ENCODE results near the gene PIR. TPM values are rescaled to one million over a fixed set of nuclear protein-coding genes. Genes with fewer than 3 reads are reported as not detected.

The PIR gene
- total RNA-seq, 1 experiment from 2014 or later = 58.0 TPM

DNA sequence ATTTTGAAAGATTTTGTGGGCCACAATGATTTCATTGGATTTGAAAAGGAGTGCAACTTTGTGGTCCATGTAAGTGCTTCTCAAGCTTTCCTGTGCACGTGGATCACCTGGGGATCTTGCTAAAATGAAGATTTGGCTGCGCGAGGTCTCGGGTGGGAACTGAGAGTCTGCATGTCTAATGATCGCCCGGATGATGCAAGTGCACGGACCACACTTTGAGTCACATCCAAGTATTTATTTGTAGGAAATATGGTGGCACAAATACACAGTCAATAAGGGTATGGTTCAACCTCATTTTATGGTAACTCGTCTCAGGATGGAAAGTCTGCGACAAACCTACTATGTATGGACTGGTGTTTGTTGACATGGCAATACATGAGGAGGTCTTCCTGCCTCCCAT, 8.4 kb upstream of the PIR start:
- ChIA-PET POLR2A (ENCODE audit: low non-redundant PET) (no interaction called here), CTCF (no interaction called here)
- Histone ChIP-seq H3K36me3 (ENCODE audit: insufficient read depth, low read length, poor library complexity, severe bottlenecking) (no peaks in the 10 kb centered on the region), H3K27me3 (replicated peaks; ENCODE audit: insufficient read depth, low read depth, low read length, poor library complexity) (peaks cover 53% of the 10 kb centered on the region), H3K9me3 (ENCODE audit: low read depth, low read length, poor library complexity, severe bottlenecking) (no peaks in the 10 kb centered on the region), H3K4me3 (ENCODE audit: low read depth, low read length, poor library complexity, severe bottlenecking) (no peak overlapping the region), H3K27ac (ENCODE audit: low read depth, low read length, poor library complexity, severe bottlenecking) (no peak overlapping the region), H3K4me1 (ENCODE audit: insufficient read depth, low read length, poor library complexity, severe bottlenecking) (no peaks in the 10 kb centered on the region)
- DNase-seq (ENCODE audit: low spot score) = no peak
- BruUV-seq (replicated peaks) = no TSS peak
- no peak for TF ChIP-seq CTCF (conservative IDR thresholded peaks at IDR 0.05; ENCODE audit: low read depth, low read length)
- TF ChIP-seq EZH2 (IDR thresholded peaks at IDR 0.05; ENCODE audit: borderline replicate concordance, low read depth, low read length, poor library complexity, severe bottlenecking) = no peak
- intact Hi-C loops (cut with micrococcal nuclease; ENCODE audit: unreplicated experiment) = no loop called here

GRCh38 chrX:15500497-15500966, 7.4 kb upstream of the PIR start, which contains the start of gene BMX:
TSS of gene BMX (plus strand) at chrX:15500807. CDS start at chrX:15508354, 7,547 bp downstream.
- intact Hi-C loops (cut with micrococcal nuclease; ENCODE audit: unreplicated experiment) = no loop called here
- peaks cover 49% of the 10 kb centered on the region for H3K27me3 ChIP-seq (replicated peaks; ENCODE audit: insufficient read depth, low read depth, low read length, poor library complexity)
- POLR2A ChIA-PET (ENCODE audit: low non-redundant PET) = no interaction called here
- H3K27ac ChIP-seq (ENCODE audit: low read depth, low read length, poor library complexity, severe bottlenecking) = no peak within 1 kb of the TSS
- no peak for TF ChIP-seq CTCF (conservative IDR thresholded peaks at IDR 0.05; ENCODE audit: low read depth, low read length)
- no TSS peak for BruUV-seq (replicated peaks)
- H3K36me3 ChIP-seq (ENCODE audit: insufficient read depth, low read length, poor library complexity, severe bottlenecking) = no peaks in the 10 kb centered on the region
- no peak within 1 kb of the TSS for H3K4me3 ChIP-seq (ENCODE audit: low read depth, low read length, poor library complexity, severe bottlenecking)
- no peaks in the 10 kb centered on the region for H3K4me1 ChIP-seq (ENCODE audit: insufficient read depth, low read length, poor library complexity, severe bottlenecking)
- no peaks in the 10 kb centered on the region for H3K9me3 ChIP-seq (ENCODE audit: low read depth, low read length, poor library complexity, severe bottlenecking)
- no peak for DNase-seq (ENCODE audit: low spot score)
- CTCF ChIA-PET = no interaction called here

DNA sequence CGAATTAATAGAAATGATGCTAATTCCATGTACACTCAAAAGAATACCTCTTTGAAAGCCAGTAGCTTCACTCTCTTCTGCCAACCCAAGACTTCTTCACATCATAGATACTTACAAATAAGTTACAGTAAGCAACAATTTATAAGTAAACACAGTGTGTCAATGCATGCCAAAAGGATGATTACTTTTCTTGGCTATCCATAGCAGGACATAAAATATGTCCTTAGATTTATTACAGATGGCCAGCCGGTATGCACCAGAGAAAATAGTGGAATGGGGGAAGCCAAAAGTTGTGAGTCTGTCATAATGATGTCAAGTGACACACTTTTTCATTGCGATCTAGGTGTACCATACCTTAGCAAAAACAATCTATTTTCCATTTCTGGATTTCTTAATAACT, 6.8 kb upstream of the PIR start:
- Histone ChIP-seq H3K27ac (ENCODE audit: low read depth, low read length, poor library complexity, severe bottlenecking) (no peak overlapping the region), H3K4me1 (ENCODE audit: insufficient read depth, low read length, poor library complexity, severe bottlenecking) (no peaks in the 10 kb centered on the region), H3K27me3 (replicated peaks; ENCODE audit: insufficient read depth, low read depth, low read length, poor library complexity) (peaks cover 43% of the 10 kb centered on the region), H3K9me3 (ENCODE audit: low read depth, low read length, poor library complexity, severe bottlenecking) (no peaks in the 10 kb centered on the region), H3K4me3 (ENCODE audit: low read depth, low read length, poor library complexity, severe bottlenecking) (no peak overlapping the region), H3K36me3 (ENCODE audit: insufficient read depth, low read length, poor library complexity, severe bottlenecking) (no peaks in the 10 kb centered on the region)
- TF ChIP-seq CTCF (conservative IDR thresholded peaks at IDR 0.05; ENCODE audit: low read depth, low read length) (no peak), EZH2 (IDR thresholded peaks at IDR 0.05; ENCODE audit: borderline replicate concordance, low read depth, low read length, poor library complexity, severe bottlenecking) (no peak)
- no peak for DNase-seq (ENCODE audit: low spot score)
- ChIA-PET POLR2A (ENCODE audit: low non-redundant PET) (interaction anchor here (0.7 kb wide), 1 partner anchor 35 kb away, joined by 4 read pairs; no protein-coding TSS in a partner anchor), CTCF (no interaction called here)
- no TSS peak for BruUV-seq (replicated peaks)
- intact Hi-C loops (cut with micrococcal nuclease; ENCODE audit: unreplicated experiment) = loop anchor here (10.0 kb wide), 2 partner anchors 145 to 175 kb away; no protein-coding TSS in a partner anchor

Measured in A673 (cell line).